K562 (cell line): ENCODE measurements around the gene RPL22L1. TPM values are rescaled to one million over a fixed set of nuclear protein-coding genes. Genes with fewer than 3 reads are reported as not detected.

ENCODE experiments used
- ATAC-seq: fragments of 200-7000 bp; cut with Tn5 transposase; 3 replicates; pipeline ENCODE4 v1.9.1; 2020; ENCODE audit warnings: moderate library complexity
- BruUV-seq: library from RNA; stranded (reverse); fragments of 400-500 nt; replicated peaks from 2 replicates; lab custom pipeline; 2021; lab: Mats Ljungman, UMichigan
- CTCF ChIA-PET: fragments of 300-600 bp; formaldehyde crosslinking; extraction: SDS; loops from one replicate; lab custom pipeline; 2021; ENCODE audit warnings: low intra/inter-chr PET ratio; lab: Yijun Ruan, JAX
- POLR2A ChIA-PET: fragments of 300-600, 350-650 bp; sonication (Branson Sonifier 250); formaldehyde crosslinking; extraction: SDS; loops from one replicate; lab custom pipeline; 2021; ENCODE audit warnings: antibody characterized with exemption, inconsistent platforms; lab: Yijun Ruan, JAX
- DNase-seq, 4 experiments: peaks; one replicate each; pipeline versions ENCODE4 v3.0.0 to v3.0.0-alpha.2; 2011 to 2018; ENCODE audit warnings: low spot score in 3 of 4, mixed read lengths in 3 of 4; ENCODE audit errors: extremely low read depth in 1 of 4
- FAIRE-seq: peaks from 2 replicates; lab custom pipeline; 2011; peaks lifted over from hg19 to GRCh38; lab: Jason Lieb, UNC
- H2AFZ ChIP-seq: 2 replicates; pipeline ENCODE4 v1.6.0; 2011; ENCODE audit warnings: low read depth, low read length, control low read depth, inconsistent platforms
- H3K27ac ChIP-seq: fragments of 200-600 bp; 3 replicates; pipeline ENCODE4 v1.8.0; 2011; ENCODE audit warnings: low read depth, mild to moderate bottlenecking, control low read depth, inconsistent platforms, low read length, moderate library complexity, mixed read lengths; ENCODE audit errors: extremely low read depth
- H3K27me3 ChIP-seq, 2 experiments: fragments of 300-600 bp in 1 of 2; 2 replicates in 1 of 2; 3 replicates in 1 of 2; pipeline versions ENCODE4 v1.6.0 to v1.8.0; 2011; ENCODE audit warnings: inconsistent platforms in 2 of 2, low read length in 2 of 2, mild to moderate bottlenecking in 1 of 2, mixed read lengths in 1 of 2, moderate library complexity in 1 of 2; ENCODE audit not compliant: control insufficient read depth in 2 of 2, insufficient read depth in 2 of 2
- H3K36me3 ChIP-seq: fragments of 300-600 bp; 3 replicates; pipeline ENCODE4 v1.8.0; 2011; ENCODE audit warnings: mild to moderate bottlenecking, low read length, inconsistent platforms; ENCODE audit not compliant: control insufficient read depth, insufficient read depth
- H3K4me1 ChIP-seq, 2 experiments: fragments of 200-600 bp in 1 of 2; replicated peaks in 1 of 2; 2 replicates in 1 of 2; 3 replicates in 1 of 2; pipeline versions ENCODE4 v1.5.1 to v1.8.0; 2011; ENCODE audit warnings: inconsistent platforms in 2 of 2, low read length in 2 of 2, mild to moderate bottlenecking in 1 of 2, mixed read lengths in 1 of 2, moderate library complexity in 1 of 2; ENCODE audit not compliant: control insufficient read depth in 2 of 2, insufficient read depth in 2 of 2
- H3K4me2 ChIP-seq: 2 replicates; pipeline ENCODE4 v1.6.1; 2011; ENCODE audit warnings: low read length, control low read depth, inconsistent platforms, mixed read lengths; ENCODE audit not compliant: insufficient read depth
- H3K4me3 ChIP-seq: fragments of 200-600 bp; sonication (generic), shearing (Covaris generic); 2 replicates; pipeline ENCODE4 v1.5.1; 2016; ENCODE audit warnings: control low read depth, inconsistent platforms
- H3K79me2 ChIP-seq: fragments of 200-600 bp; 3 replicates; pipeline ENCODE4 v1.8.0; 2011; ENCODE audit warnings: low read length, inconsistent platforms; ENCODE audit not compliant: control insufficient read depth, insufficient read depth
- H3K9ac ChIP-seq, 2 experiments: 2 replicates each; pipeline versions ENCODE4 v1.6.0 to v1.6.1; 2011; ENCODE audit warnings: low read depth in 2 of 2, low read length in 2 of 2, control low read depth in 1 of 2, inconsistent platforms in 1 of 2, mild to moderate bottlenecking in 1 of 2, mixed read lengths in 1 of 2; ENCODE audit not compliant: insufficient read depth in 1 of 2
- H3K9me1 ChIP-seq: one replicate; pipeline ENCODE4 v1.6.0; 2011; ENCODE audit warnings: inconsistent platforms, mild to moderate bottlenecking, low read length, moderate library complexity; ENCODE audit not compliant: control insufficient read depth, insufficient read depth
- H3K9me3 ChIP-seq: replicated peaks from 2 replicates; pipeline ENCODE4 v1.5.1; 2011; ENCODE audit warnings: low read depth, low read length, inconsistent platforms; ENCODE audit not compliant: control insufficient read depth, insufficient read depth
- H4K20me1 ChIP-seq: replicated peaks from 2 replicates; pipeline ENCODE4 v1.6.1; 2011; ENCODE audit warnings: low read length, inconsistent platforms, mixed read lengths; ENCODE audit not compliant: control insufficient read depth, insufficient read depth
- ARID3A ChIP-seq: IDR thresholded peaks from 2 replicates; pipeline ENCODE4 v1.6.1; 2012; ENCODE audit warnings: low read depth, low read length, improper control_type of control experiment, borderline replicate concordance
- ASH1L ChIP-seq: fragments of 450-650 bp; IDR thresholded peaks from 2 replicates; pipeline ENCODE4 v1.6.1; 2018; ENCODE audit warnings: borderline replicate concordance, mild to moderate bottlenecking, low read depth; ENCODE audit not compliant: partially characterized antibody
- CTCF ChIP-seq, 3 experiments: IDR thresholded peaks in 2 of 3; conservative IDR thresholded peaks in 1 of 3; 2 replicates each; pipeline ENCODE4 v1.5.1; 2011 to 2012; ENCODE audit warnings: low read length in 3 of 3, mild to moderate bottlenecking in 3 of 3, control low read depth in 2 of 3, improper control_type of control experiment in 1 of 3, inconsistent platforms in 1 of 3, low read depth in 1 of 3, mixed read lengths in 1 of 3, moderate library complexity in 1 of 3; ENCODE audit not compliant: insufficient read depth in 2 of 3
- NFXL1 ChIP-seq: fragments of 450-650 bp; formaldehyde crosslinking; IDR thresholded peaks from 2 replicates; pipeline ENCODE4 v1.4.0; 2021; ENCODE audit warnings: mild to moderate bottlenecking
- SAFB2 ChIP-seq: fragments of 200-400 bp; formaldehyde crosslinking; IDR thresholded peaks from 2 replicates; pipeline ENCODE4 v1.6.1; 2018; ENCODE audit warnings: borderline replicate concordance, low read length, low read depth, moderate library complexity; ENCODE audit not compliant: severe bottlenecking
- TCF7L2 ChIP-seq: fragments of 150-350 bp; IDR thresholded peaks from 2 replicates; pipeline ENCODE4 v1.6.1; 2016; ENCODE audit warnings: low read depth, mild to moderate bottlenecking, low read length, moderate library complexity
- ZBTB49 ChIP-seq: sonication (generic); formaldehyde crosslinking; IDR thresholded peaks from 2 replicates; pipeline ENCODE4 v1.8.0; 2022; ENCODE audit warnings: missing genetic modification reagents, mild to moderate bottlenecking, borderline replicate concordance
- ZFP91 ChIP-seq: sonication (generic); formaldehyde crosslinking; IDR thresholded peaks from 2 replicates; pipeline ENCODE4 v1.8.0; 2022; ENCODE audit warnings: mild to moderate bottlenecking, missing genetic modification reagents
- ZNF232 ChIP-seq: sonication (generic); formaldehyde crosslinking; IDR thresholded peaks from 2 replicates; pipeline ENCODE4 v1.8.0; 2022; ENCODE audit warnings: mild to moderate bottlenecking, missing genetic modification reagents
- ZNF444 ChIP-seq: fragments of 250-450 bp; sonication (Bioruptor Pico); IDR thresholded peaks from 2 replicates; pipeline ENCODE4 v1.4.0; 2020; ENCODE audit warnings: mild to moderate bottlenecking, moderate library complexity
- WGBS: fragments of 100-300 bp; shearing (Covaris generic); methylation state at CpG from one replicate; pipeline ENCODE4 v1.1.6; 2016; ENCODE audit warnings: low coverage, mixed read lengths; ENCODE audit not compliant: insufficient coverage; ENCODE audit errors: missing lambda C conversion rate; 5-methylcytosine and 5-hydroxymethylcytosine counted together
- in situ Hi-C: fragments of 300-500 bp; cut with MboI; formaldehyde crosslinking; loops from 4 replicates; pipeline ENCODE4 v1.15.0; 2018; ENCODE audit warnings: inconsistent platforms, mixed read lengths
- intact Hi-C: fragments of 100-400 bp; cut with micrococcal nuclease; formaldehyde crosslinking; loops from 2 replicates; pipeline ENCODE4 v1.14.2; 2022
- polyA plus RNA-seq, 8 experiments: library from polyadenylated mRNA; depleted of rRNA in 4 of 8; stranded (reverse) in 5 of 8; unstranded in 3 of 8; fragments of >200 nt; fragmentation: Nextera tagmentation in 2 of 8; fragmentation: Illumina TruSeq in 1 of 8; extraction: Ambion mirVana in 2 of 8; extraction: Trizol in 1 of 8; gene quantifications; 2 replicates each; pipeline versions ENCODE4 v1.2.1 to v1.2.3, GENCODE V29; 2011 to 2014; ENCODE audit warnings: inconsistent platforms in 1 of 8, missing spikeins in 1 of 8
- total RNA-seq, 7 experiments: library from RNA; depleted of rRNA in 6 of 7; stranded (reverse); fragments of >200 nt in 6 of 7; fragmentation: Illumina TruSeq in 2 of 7; extraction: Trizol in 2 of 7; gene quantifications; 2 replicates each; pipeline versions ENCODE4 v1.2.1 to v1.2.3, GENCODE V29; 2011 to 2021; ENCODE audit warnings: low replicate concordance in 1 of 7

RPL22L1 gene
- total and polyA plus RNA-seq, 9 of the 15 experiments (the other 6 are each of a cell fraction or from before 2014, with no cell fraction given) = 53.9 to 198 (median 108) TPM

GRCh38 chr3:170848292-170848917, 21.6 kb downstream of the RPL22L1 start:
- ChIA-PET POLR2A (interaction anchor here (0.9 to 1.6 kb wide), 3 partner anchors 11 to 435 kb away, joined by 3 to 5 read pairs (median 3); partner anchors contain the start of gene RPL22L1), CTCF (interaction anchor here (0.6 to 1.9 kb wide), 3 partner anchors 265 to 438 kb away, joined by 3 to 9 read pairs (median 6); no protein-coding TSS in a partner anchor)
- Histone ChIP-seq H3K79me2 (no peaks in the 10 kb centered on the region), H3K4me2 (no peak overlapping the region), H3K27me3 (no peaks in the 10 kb centered on the region; a peak in 1 of 5 replicates), H3K4me3 (no peak overlapping the region), H3K9me3 (no peaks in the 10 kb centered on the region), H3K4me1 (no peaks in the 10 kb centered on the region), H2AFZ (no peak overlapping the region), H3K27ac (no peak overlapping the region), H3K9me1 (no peaks in the 10 kb centered on the region), H3K9ac (no peak overlapping the region), H3K36me3 (no peaks in the 10 kb centered on the region), H4K20me1 (no peaks in the 10 kb centered on the region)
- intact Hi-C loops = loop anchor here (1.0 kb wide), 2 partner anchors 36 to 434 kb away; no protein-coding TSS in a partner anchor
- DNase-seq = peak in 1 of 4 experiments; percentile 19
- BruUV-seq = no TSS peak
- ATAC-seq = 0 out of 3 replicates have a peak, but pooled peaks have one; percentile 42
- WGBS = 59% methylated on average over 2 of the region's 2 CpGs
- no peak for FAIRE-seq
- in situ Hi-C loops = no loop called here
- TF ChIP-seq ARID3A (peak; percentile 73; the same call in 1 of the 2 replicates), ZBTB49 (no peak), ASH1L (no peak), ZNF444 (CRISPR knock-in tag) (no peak), ZFP91 (CRISPR knock-in tag) (no peak), CTCF (IDR thresholded peaks at IDR 0.05 in 2 of 3, conservative IDR thresholded peaks at IDR 0.05 in 1 of 3; ENCODE audit: insufficient read depth in 2 of 3, low read depth in 1 of 3, low read length in 3 of 3) (peak in 1 of 3 experiments; percentile 68; a peak in 4 of 6 replicates), NFXL1 (CRISPR knock-in tag) (no peak), ZNF232 (CRISPR knock-in tag) (no peak), SAFB2 (no peak), TCF7L2 (no peak)
